ENCODE results near the gene SLC22A5. TPM values are rescaled to one million over a fixed set of nuclear protein-coding genes. Genes with fewer than 3 reads are reported as not detected.

The SLC22A5 gene
- total and polyA plus RNA-seq, 2 of the 8 experiments (the other 6 are each of a cell fraction or from before 2014, with no cell fraction given), result 4.0 to 9.0 TPM

DNA sequence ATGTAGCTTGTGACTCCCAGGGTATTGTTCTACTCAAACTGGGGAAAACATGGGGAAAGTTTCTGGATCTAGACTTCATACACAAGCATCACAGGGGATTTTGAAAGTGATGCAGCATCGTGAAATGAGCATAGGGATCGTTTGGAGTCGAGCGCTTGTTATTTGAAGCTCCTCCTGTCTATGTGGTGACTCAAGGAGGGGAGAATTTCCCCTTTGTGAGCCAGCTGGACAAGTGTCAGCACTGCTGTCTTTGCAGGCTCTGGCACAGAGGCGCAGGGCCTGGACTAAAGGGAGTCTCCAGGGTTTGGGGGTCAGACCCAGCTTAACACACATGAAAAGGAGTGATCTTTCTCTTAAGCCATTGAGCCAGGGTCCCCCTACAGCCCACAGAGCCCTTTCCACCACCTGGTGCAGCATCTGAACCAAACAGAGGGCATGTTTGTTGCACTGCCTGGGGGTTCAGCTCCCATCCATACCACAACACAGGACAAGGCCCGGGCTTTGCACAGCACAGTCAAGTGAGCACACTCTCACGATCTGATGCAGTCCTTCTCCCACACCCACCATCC is 70.1 kb downstream of the SLC22A5 start:
- no peak overlapping the region for H4K8ac ChIP-seq (ENCODE audit: extremely low read depth, insufficient read depth, low read length)
- FAIRE-seq (no peak), DNase-seq (ENCODE audit: low read depth in 1 of 2, low spot score in 2 of 2) (no peak)
- H3K56ac ChIP-seq (replicated peaks; ENCODE audit: insufficient read length, low read depth, low read length), result no peak overlapping the region
- no peak overlapping the region for H2BK120ac ChIP-seq (replicated peaks; ENCODE audit: low read depth, low read length)
- H3K4me1 ChIP-seq (replicated peaks in 1 of 4; ENCODE audit: control insufficient read depth in 3 of 4, insufficient read depth in 4 of 4, low read length in 3 of 4), result peaks cover 2 to 7% (median 5%) of the 10 kb centered on the region in 4 experiments; a peak in 3 of 7 replicates
- H3K9ac ChIP-seq (replicated peaks in 1 of 4; ENCODE audit: extremely low read depth in 1 of 4, low read depth in 3 of 4, low read length in 3 of 4), result no peak overlapping the region
- no peaks in the 10 kb centered on the region for H3K79me2 ChIP-seq (ENCODE audit: control insufficient read depth in 1 of 2, insufficient read depth in 2 of 2, low read length in 2 of 2)
- H3K14ac ChIP-seq (ENCODE audit: insufficient read length), result no peak overlapping the region
- H3K27me3 ChIP-seq (replicated peaks in 1 of 4; ENCODE audit: control insufficient read depth in 3 of 4, extremely low read depth in 1 of 4, insufficient read depth in 3 of 4, low read length in 3 of 4), result no peaks in the 10 kb centered on the region; a peak in 1 of 7 replicates
- no peaks in the 10 kb centered on the region for H3K79me1 ChIP-seq (ENCODE audit: low read depth, low read length)
- H4K20me1 ChIP-seq (replicated peaks in 1 of 2; ENCODE audit: control insufficient read depth in 1 of 2, insufficient read depth in 2 of 2, low read length in 2 of 2), result no peaks in the 10 kb centered on the region
- no peaks in the 10 kb centered on the region for H3K23me2 ChIP-seq (ENCODE audit: low read depth, low read length)
- TF ChIP-seq CEBPB (IDR thresholded peaks at IDR 0.05; ENCODE audit: low read depth, low read length) (no peak), CBX8 (IDR thresholded peaks at IDR 0.05; ENCODE audit: borderline replicate concordance, low read depth, low read length) (no peak), HDAC6 (IDR thresholded peaks at IDR 0.05; ENCODE audit: low read depth, low read length) (no peak), JUND (IDR thresholded peaks at IDR 0.05; ENCODE audit: low read length) (no peak), EZH2 (IDR thresholded peaks at IDR 0.05; ENCODE audit: low read depth, low read length, severe bottlenecking) (no peak), ATF3 (IDR thresholded peaks at IDR 0.05; ENCODE audit: insufficient read depth, low read depth, low read length) (no peak)
- 94% methylated on average over 7 of the region's 7 CpGs; no CpG with 5 or more reads in 1 of the 2 experiments for WGBS, 2 experiments (ENCODE audit: extremely low coverage in 1 of 2, insufficient coverage in 1 of 2, insufficient read length in 1 of 2, insufficient replicate concordance in 2 of 2, low coverage in 1 of 2, low lambda C conversion rate in 2 of 2, missing lambda C conversion rate in 1 of 2)
- ChIA-PET CTCF (ENCODE audit: partially characterized antibody) (interaction anchor here (0.8 to 1.9 kb wide), 8 partner anchors 9 to 29 kb away, joined by 3 to 11 read pairs (median 4); no protein-coding TSS in a partner anchor), POLR2A (ENCODE audit: partially characterized antibody) (interaction anchor here (0.7 to 1.4 kb wide), 2 partner anchors 50 to 52 kb away, joined by 3 to 4 read pairs; no protein-coding TSS in a partner anchor)
- H3K23ac ChIP-seq (ENCODE audit: insufficient read length), result no peak overlapping the region
- 0 out of 2 replicates have a peak overlapping the region, but pooled peaks have one; percentile 34 for H2BK20ac ChIP-seq (ENCODE audit: low read length)
- H2BK15ac ChIP-seq (ENCODE audit: low read length), result peak overlapping the region; percentile 92; the same call in 1 of the 2 replicates
- no peaks in the 10 kb centered on the region for H3K9me3 ChIP-seq (ENCODE audit: insufficient read depth in 2 of 2, low read depth in 1 of 2, low read length in 1 of 2)
- no peak overlapping the region for H3K4me2 ChIP-seq (ENCODE audit: insufficient read depth in 1 of 2, low read depth in 2 of 2, low read length in 2 of 2)
- no peak overlapping the region for H4K91ac ChIP-seq (replicated peaks; ENCODE audit: insufficient read length, low read length)
- no peak overlapping the region for H2BK12ac ChIP-seq (ENCODE audit: low read depth, low read length)
- peak overlapping the region; percentile 32; the same call in 1 of the 2 replicates for H3K18ac ChIP-seq (ENCODE audit: extremely low read depth, low read length)
- H2AFZ ChIP-seq (ENCODE audit: low read length), result no peak overlapping the region
- H3K4ac ChIP-seq (replicated peaks; ENCODE audit: insufficient read length, low read depth, low read length), result no peak overlapping the region
- no peak overlapping the region for H2BK5ac ChIP-seq (ENCODE audit: low read depth, low read length)
- 0 out of 2 replicates have a peak overlapping the region, but pooled peaks have one; percentile 34 for H2AK5ac ChIP-seq (ENCODE audit: low read depth, low read length)
- no peaks in the 10 kb centered on the region for H3K36me3 ChIP-seq (ENCODE audit: control insufficient read depth in 2 of 4, insufficient read depth in 4 of 4, low read length in 3 of 4)
- no peak overlapping the region for H3K4me3 ChIP-seq (ENCODE audit: extremely low read depth in 1 of 4, insufficient read depth in 2 of 4, low read depth in 3 of 4, low read length in 4 of 4)
- H3K27ac ChIP-seq (ENCODE audit: low read depth, low read length), result no peak overlapping the region
- no peak overlapping the region for H4K5ac ChIP-seq (ENCODE audit: insufficient read length, low read depth, low read length)

Data from H1 (cell line).